Liver (tissue), 9 donors: ENCODE measurements around the gene HPD. TPM values are rescaled to one million over a fixed set of nuclear protein-coding genes. Genes with fewer than 3 reads are reported as not detected.

Source experiments
- DNase-seq: peaks from one replicate; pipeline ENCODE4 v3.0.0-alpha.2; 2017; ENCODE audit warnings: low spot score
- H3K27ac ChIP-seq, 2 donors: one replicate each; pipeline ENCODE4 v1.7.0; 2013; ENCODE audit warnings: inconsistent platforms in 2 of 2, low read length in 2 of 2, control low read depth in 1 of 2, low read depth in 1 of 2, mild to moderate bottlenecking in 1 of 2
- H3K27me3 ChIP-seq, 4 donors: one replicate each; pipeline versions ENCODE4 v1.6.1 to v1.7.0; 2013; ENCODE audit warnings: low read length in 3 of 4, inconsistent platforms in 1 of 4, mild to moderate bottlenecking in 1 of 4, moderate library complexity in 1 of 4; ENCODE audit not compliant: control insufficient read depth in 4 of 4, insufficient read depth in 4 of 4
- H3K36me3 ChIP-seq, 4 donors: one replicate each; pipeline versions ENCODE4 v1.6.1 to v1.7.0; 2013; ENCODE audit warnings: low read length in 3 of 4, mild to moderate bottlenecking in 3 of 4, low read depth in 1 of 4, moderate library complexity in 1 of 4; ENCODE audit not compliant: control insufficient read depth in 4 of 4, insufficient read depth in 3 of 4
- H3K4me1 ChIP-seq, 4 donors: one replicate each; pipeline versions ENCODE4 v1.6.1 to v1.7.0; 2013; ENCODE audit warnings: low read length in 3 of 4, mild to moderate bottlenecking in 3 of 4, moderate library complexity in 1 of 4; ENCODE audit not compliant: control insufficient read depth in 4 of 4, insufficient read depth in 4 of 4
- H3K4me3 ChIP-seq, 3 donors: one replicate each; pipeline versions ENCODE4 v1.6.1 to v1.7.0; 2013; ENCODE audit warnings: low read length in 3 of 3, control low read depth in 1 of 3, low read depth in 1 of 3, mild to moderate bottlenecking in 1 of 3
- H3K9ac ChIP-seq, 2 donors: one replicate each; pipeline ENCODE4 v1.7.0; 2013; ENCODE audit warnings: low read length in 2 of 2, mild to moderate bottlenecking in 2 of 2, moderate library complexity in 2 of 2, control low read depth in 1 of 2, low read depth in 1 of 2
- H3K9me3 ChIP-seq, 4 donors: one replicate each; pipeline versions ENCODE4 v1.6.1 to v1.7.0; 2013; ENCODE audit warnings: low read length in 3 of 4; ENCODE audit not compliant: control insufficient read depth in 4 of 4
- ATF3 ChIP-seq: IDR thresholded peaks from 2 replicates; pipeline ENCODE4 v1.6.1; 2016; ENCODE audit warnings: antibody characterized with exemption
- CTCF ChIP-seq: fragments of 150-350 bp; IDR thresholded peaks from 2 replicates; pipeline ENCODE4 v1.5.1; 2017; ENCODE audit warnings: improper control_type of control experiment, low read depth, low read length; ENCODE audit not compliant: missing input control
- FOXA1 ChIP-seq: IDR thresholded peaks from 2 replicates; pipeline ENCODE4 v1.6.1; 2016; ENCODE audit warnings: antibody characterized with exemption
- FOXA2 ChIP-seq: IDR thresholded peaks from 2 replicates; pipeline ENCODE4 v1.6.1; 2016; ENCODE audit warnings: antibody characterized with exemption
- GABPA ChIP-seq, 2 donors: IDR thresholded peaks in 1 of 2; conservative IDR thresholded peaks in 1 of 2; 2 replicates each; pipeline ENCODE4 v1.6.1; 2016; ENCODE audit warnings: antibody characterized with exemption in 2 of 2, mild to moderate bottlenecking in 1 of 2, moderate library complexity in 1 of 2
- HNF4A ChIP-seq, 2 donors: conservative IDR thresholded peaks; 2 replicates each; pipeline ENCODE4 v1.6.1; 2016; ENCODE audit warnings: antibody characterized with exemption in 2 of 2, mild to moderate bottlenecking in 2 of 2
- MAX ChIP-seq: IDR thresholded peaks from 2 replicates; pipeline ENCODE4 v1.6.1; 2016; ENCODE audit warnings: antibody characterized with exemption
- NR2F2 ChIP-seq: IDR thresholded peaks from 2 replicates; pipeline ENCODE4 v1.6.1; 2016; ENCODE audit warnings: antibody characterized with exemption
- RAD21 ChIP-seq, 2 donors: IDR thresholded peaks; 2 replicates each; pipeline ENCODE4 v1.6.1; 2016; ENCODE audit warnings: antibody characterized with exemption in 2 of 2, mild to moderate bottlenecking in 2 of 2
- REST ChIP-seq: IDR thresholded peaks from 2 replicates; pipeline ENCODE4 v1.6.1; 2016; ENCODE audit warnings: antibody characterized with exemption, mild to moderate bottlenecking
- YY1 ChIP-seq: IDR thresholded peaks from 2 replicates; pipeline ENCODE4 v1.6.1; 2016; ENCODE audit warnings: antibody characterized with exemption, mild to moderate bottlenecking
- ZBTB33 ChIP-seq: IDR thresholded peaks from 2 replicates; pipeline ENCODE4 v1.6.1; 2016; ENCODE audit warnings: antibody characterized with exemption
- WGBS: extraction: QIAGEN DNeasy Blood & Tissue Kit; methylation state at CpG from one replicate; pipeline ENCODE4 v1.1.7; 2013; 5-methylcytosine and 5-hydroxymethylcytosine counted together
- polyA plus RNA-seq, 2 donors: library from polyadenylated mRNA; stranded (reverse) in 1 of 2; unstranded in 1 of 2; fragments of 200-250 nt in 1 of 2; fragments of >200 nt in 1 of 2; fragmentation: Nextera tagmentation in 1 of 2; extraction: Ambion mirVana in 1 of 2; gene quantifications; one replicate each; pipeline versions ENCODE4 v1.2.1 to v1.2.3, GENCODE V29; 2013 to 2015
- total RNA-seq, 2 donors: library from RNA; depleted of rRNA; stranded (reverse); fragments of >200 nt; gene quantifications; one replicate each; pipeline ENCODE4 v1.2.3, GENCODE V29; 2014
- donor health status: healthy.
- donor health status: healthy.
- donor health status: healthy.
- donor health status: healthy.
- donor health status: healthy.

Gene HPD
- total and polyA plus RNA-seq, 4 donors = 31.3 to 812 (median 509) TPM

GRCh38 chr12:121825041-121825523 lies 33.6 kb downstream of the HPD start (continued):
- TF ChIP-seq REST = no peak
- no peak for TF ChIP-seq HNF4A (conservative IDR thresholded peaks at IDR 0.05)
- TF ChIP-seq FOXA1 = no peak
- no peak for TF ChIP-seq YY1
- no peak for TF ChIP-seq ZBTB33
- TF ChIP-seq RAD21 (IDR thresholded peaks at IDR 0.05) = no peak
- TF ChIP-seq FOXA2 = no peak
- TF ChIP-seq NR2F2 = no peak

GRCh38 chr12:121823727-121824115 lies 34.9 kb downstream of the HPD start:
- no peak for DNase-seq
- Histone ChIP-seq H3K36me3 (peaks cover 39 to 73% (median 48%) of the 10 kb centered on the region in 4 donors), H3K4me3 (no peak overlapping the region), H3K27me3 (no peaks in the 10 kb centered on the region), H3K9ac (no peak overlapping the region), H3K9me3 (no peaks in the 10 kb centered on the region), H3K27ac (no peak overlapping the region), H3K4me1 (no peaks in the 10 kb centered on the region)
- TF ChIP-seq ATF3 (no peak), CTCF (no peak), GABPA (IDR thresholded peaks at IDR 0.05 in 1 of 2, conservative IDR thresholded peaks at IDR 0.05 in 1 of 2) (no peak), MAX (no peak), YY1 (no peak)
- 81% methylated on average over 12 of the region's 12 CpGs for WGBS
